Measurements from ENCODE around the gene OR52E6. TPM values are rescaled to one million over a fixed set of nuclear protein-coding genes. Genes with fewer than 3 reads are reported as not detected.

OR52E6 gene
- total and polyA plus RNA-seq, 12 donors: 0.11 TPM; not detected in 11

- H3K9me3 ChIP-seq (replicated peaks in 1 of 3): peaks cover 0 to 4% (median 0%) of the 10 kb centered on the region in 3 donors
- no peaks in the 10 kb centered on the region for H3K36me3 ChIP-seq (replicated peaks in 1 of 2)
- TF ChIP-seq CTCF (IDR thresholded peaks at IDR 0.05): no peak
- no peak for TF ChIP-seq POLR2A (IDR thresholded peaks at IDR 0.05)
Observed at GRCh38 chr11:5881756-5882155, 40.1 kb upstream of the OR52E6 start.

GRCh38 chr11:5880329-5880728 lies 38.6 kb upstream of the OR52E6 start, which contains the start of gene OR52E4:
Gene OR52E4, plus strand, starts transcription at chr11:5880629. Its CDS starts 3,664 bp downstream, at chr11:5884293.
- H3K4me3 ChIP-seq: no peak within 1 kb of the TSS
- peaks cover 0 to 4% (median 0%) of the 10 kb centered on the region in 3 donors for H3K9me3 ChIP-seq (replicated peaks in 1 of 3)
- no peaks in the 10 kb centered on the region for H3K4me1 ChIP-seq (replicated peaks in 1 of 2)
- no peaks in the 10 kb centered on the region for H3K36me3 ChIP-seq (replicated peaks in 1 of 2)
- WGBS, 4 donors: 62 to 75% (median 68%) methylated on average over 4 of the region's 4 CpGs
- DNase-seq: no peak
- TF ChIP-seq CTCF (IDR thresholded peaks at IDR 0.05) (no peak), POLR2A (IDR thresholded peaks at IDR 0.05) (no peak)
- H3K27ac ChIP-seq: no peak within 1 kb of the TSS
- no peaks in the 10 kb centered on the region for H3K27me3 ChIP-seq
- intact Hi-C loops (cut with DNase I): no loop called here

More at GRCh38 chr11:5881756-5882155, 40.1 kb upstream of the OR52E6 start:
- DNase-seq: no peak
- H3K4me1 ChIP-seq (replicated peaks in 1 of 2): no peaks in the 10 kb centered on the region
- H3K27ac ChIP-seq: no peak overlapping the region
- intact Hi-C loops (cut with DNase I): no loop called here
- H3K27me3 ChIP-seq: no peaks in the 10 kb centered on the region
- no peak overlapping the region for H3K4me3 ChIP-seq

GRCh38 chr11:5878564-5878963 lies 36.9 kb upstream of the OR52E6 start:
- TF ChIP-seq POLR2A (IDR thresholded peaks at IDR 0.05): no peak
- TF ChIP-seq CTCF (IDR thresholded peaks at IDR 0.05): no peak
- Histone ChIP-seq H3K4me1 (replicated peaks in 1 of 2) (no peaks in the 10 kb centered on the region), H3K27me3 (no peaks in the 10 kb centered on the region), H3K9me3 (replicated peaks in 1 of 3) (peaks cover 0 to 4% (median 0%) of the 10 kb centered on the region in 3 donors), H3K36me3 (replicated peaks in 1 of 2) (no peaks in the 10 kb centered on the region), H3K27ac (no peak overlapping the region), H3K4me3 (no peak overlapping the region)
- no peak for DNase-seq
- 60 to 70% (median 64%) methylated on average over 2 of the region's 2 CpGs for WGBS, 4 donors
- intact Hi-C loops (cut with DNase I): no loop called here

- no peaks in the 10 kb centered on the region for H3K9me3 ChIP-seq (replicated peaks in 1 of 3)
- H3K27me3 ChIP-seq: no peaks in the 10 kb centered on the region
- no peak for TF ChIP-seq POLR2A (IDR thresholded peaks at IDR 0.05)
- TF ChIP-seq CTCF (IDR thresholded peaks at IDR 0.05): no peak
- H3K4me3 ChIP-seq: no peak overlapping the region
- no peak for DNase-seq
- WGBS, 4 donors: 82 to 87% (median 84%) methylated on average over 2 of the region's 2 CpGs
- no peaks in the 10 kb centered on the region for H3K36me3 ChIP-seq (replicated peaks in 1 of 2)
- intact Hi-C loops (cut with DNase I): no loop called here
- H3K4me1 ChIP-seq (replicated peaks in 1 of 2): no peaks in the 10 kb centered on the region
- H3K27ac ChIP-seq: no peak overlapping the region
Observed at GRCh38 chr11:5865826-5866225, 24.1 kb upstream of the OR52E6 start.
